GM12878 (cell line): ENCODE data around the gene TRAP1. TPM values are rescaled to one million over a fixed set of nuclear protein-coding genes. Genes with fewer than 3 reads are reported as not detected.

Source experiments
- ATAC-seq: fragments of 200-7000 bp; cut with Tn5 transposase; 3 replicates; pipeline ENCODE4 v1.9.1; 2020; ENCODE audit warnings: mild to moderate bottlenecking, moderate library complexity
- BruUV-seq: library from RNA; stranded (reverse); fragments of 400-500 nt; replicated peaks from 2 replicates; lab custom pipeline; 2021; lab: Mats Ljungman, UMichigan
- CTCF ChIA-PET: fragments of 300-600 bp; sonication (Branson Sonifier 250); formaldehyde crosslinking; extraction: SDS; loops from one replicate; lab custom pipeline; 2021; ENCODE audit warnings: inconsistent platforms; lab: Yijun Ruan, JAX
- POLR2A ChIA-PET: fragments of 350-600 bp; formaldehyde crosslinking; extraction: SDS; loops from one replicate; lab custom pipeline; 2021; ENCODE audit warnings: inconsistent platforms; lab: Charles Lee
- RAD21 ChIA-PET: fragments of 300-600 bp; sonication (Branson Sonifier 250); formaldehyde crosslinking; loops from one replicate; lab custom pipeline; 2023; ENCODE audit warnings: antibody characterized with exemption; ENCODE audit not compliant: unreplicated experiment; lab: Charles Lee
- SMC1A ChIA-PET: fragments of 300-600 bp; sonication (Branson Sonifier 250); formaldehyde crosslinking; loops from one replicate; lab custom pipeline; 2023; ENCODE audit not compliant: unreplicated experiment, uncharacterized antibody; lab: Charles Lee
- DNase-seq: peaks from one replicate; pipeline ENCODE4 v3.0.0-alpha.2; 2011; ENCODE audit warnings: low read depth, low spot score
- FAIRE-seq: peaks from 3 replicates; lab custom pipeline; 2011; peaks lifted over from hg19 to GRCh38; lab: Jason Lieb, UNC
- H2AFZ ChIP-seq: 2 replicates; pipeline ENCODE4 v1.6.0; 2011; ENCODE audit warnings: low read depth, low read length, control low read depth; ENCODE audit not compliant: control insufficient read depth
- H3K27ac ChIP-seq: 2 replicates; pipeline ENCODE4 v1.5.1; 2011; ENCODE audit warnings: control low read depth; ENCODE audit not compliant: control insufficient read depth, insufficient read depth
- H3K27me3 ChIP-seq, 2 experiments: replicated peaks in 1 of 2; 2 replicates each; pipeline versions ENCODE4 v1.6.0 to v1.6.1; 2011; ENCODE audit warnings: low read length in 1 of 2; ENCODE audit not compliant: control insufficient read depth in 2 of 2, insufficient read depth in 2 of 2
- H3K36me3 ChIP-seq, 2 experiments: 2 replicates each; pipeline ENCODE4 v1.5.1; 2011; ENCODE audit warnings: low read length in 1 of 2; ENCODE audit not compliant: control insufficient read depth in 2 of 2, insufficient read depth in 2 of 2
- H3K4me1 ChIP-seq: 2 replicates; pipeline ENCODE4 v1.6.1; 2011; ENCODE audit warnings: mild to moderate bottlenecking, low read length, moderate library complexity, mixed read lengths; ENCODE audit not compliant: control insufficient read depth, insufficient read depth
- H3K4me2 ChIP-seq: 2 replicates; pipeline ENCODE4 v1.6.0; 2011; ENCODE audit warnings: control low read depth; ENCODE audit not compliant: control insufficient read depth, insufficient read depth
- H3K4me3 ChIP-seq: fragments of 200-600 bp; sonication (generic); 2 replicates; pipeline ENCODE4 v1.5.1; 2016
- H3K79me2 ChIP-seq: 2 replicates; pipeline ENCODE4 v1.6.0; 2011; ENCODE audit warnings: low read length; ENCODE audit not compliant: control insufficient read depth, insufficient read depth
- H3K9ac ChIP-seq: 2 replicates; pipeline ENCODE4 v1.8.0; 2011; ENCODE audit warnings: low read length, control low read depth, mixed read lengths; ENCODE audit not compliant: control insufficient read depth, insufficient read depth
- H3K9me3 ChIP-seq: replicated peaks from 3 replicates; pipeline ENCODE4 v1.5.1; 2011; ENCODE audit warnings: mild to moderate bottlenecking, low read length; ENCODE audit not compliant: control insufficient read depth, insufficient read depth
- H4K20me1 ChIP-seq: 2 replicates; pipeline ENCODE4 v1.6.0; 2011; ENCODE audit not compliant: control insufficient read depth, insufficient read depth
- BMI1 ChIP-seq: fragments of 450-650 bp; IDR thresholded peaks from 2 replicates; pipeline ENCODE4 v1.6.1; 2016; ENCODE audit warnings: mild to moderate bottlenecking, moderate library complexity, borderline replicate concordance
- CBX5 ChIP-seq: sonication (generic); IDR thresholded peaks from 2 replicates; pipeline ENCODE4 v1.6.1; 2016; ENCODE audit warnings: low read depth, moderate library complexity, mild to moderate bottlenecking, inconsistent platforms
- CHD1 ChIP-seq: IDR thresholded peaks from 2 replicates; pipeline ENCODE4 v1.6.1; 2012; ENCODE audit warnings: low read depth, low read length, improper control_type of control experiment
- IKZF1 ChIP-seq: fragments of 450-650 bp; conservative IDR thresholded peaks from 2 replicates; pipeline ENCODE4 v1.6.1; 2017; ENCODE audit warnings: antibody characterized with exemption, mild to moderate bottlenecking
- MTA2 ChIP-seq: fragments of 450-650 bp; IDR thresholded peaks from 2 replicates; pipeline ENCODE4 v1.6.1; 2016; ENCODE audit warnings: low read depth, mild to moderate bottlenecking, moderate library complexity
- RAD21 ChIP-seq: IDR thresholded peaks from 2 replicates; pipeline ENCODE4 v1.6.1; 2011; ENCODE audit warnings: mild to moderate bottlenecking, low read depth, low read length, moderate library complexity; ENCODE audit not compliant: insufficient read depth
- TBL1XR1 ChIP-seq: IDR thresholded peaks from 2 replicates; pipeline ENCODE4 v1.6.1; 2012; ENCODE audit warnings: low read depth, low read length, improper control_type of control experiment
- TCF3 ChIP-seq: IDR thresholded peaks from 2 replicates; pipeline ENCODE4 v1.6.1; 2012; ENCODE audit warnings: low read depth, mild to moderate bottlenecking, low read length, borderline replicate concordance; ENCODE audit not compliant: insufficient read depth
- ZNF217 ChIP-seq: fragments of 450-650 bp; IDR thresholded peaks from 2 replicates; pipeline ENCODE4 v1.6.1; 2017; ENCODE audit warnings: antibody characterized with exemption, mild to moderate bottlenecking
- ZZZ3 ChIP-seq: IDR thresholded peaks from 2 replicates; pipeline ENCODE4 v1.6.1; 2011; ENCODE audit warnings: low read depth; ENCODE audit not compliant: control insufficient read depth, insufficient read length
- WGBS: methylation state at CpG from one replicate; pipeline ENCODE4 v1.1.6; 2016; ENCODE audit warnings: low lambda C conversion rate; ENCODE audit not compliant: insufficient replicate concordance, insufficient coverage; ENCODE audit errors: missing lambda C conversion rate; 5-methylcytosine and 5-hydroxymethylcytosine counted together
- in situ Hi-C: fragments of 300-500 bp; cut with MboI; formaldehyde crosslinking; loops from 9 replicates; pipeline ENCODE4 v1.14.3; 2018; ENCODE audit warnings: mixed read lengths
- intact Hi-C: fragments of 100-400 bp; cut with micrococcal nuclease; formaldehyde crosslinking; loops from one replicate; pipeline ENCODE4 v1.14.2; 2022; ENCODE audit not compliant: unreplicated experiment
- polyA plus RNA-seq, 11 experiments: library from polyadenylated mRNA; depleted of rRNA in 4 of 11; unstranded in 6 of 11; stranded (reverse) in 5 of 11; fragments of >200 nt; fragmentation: Nextera tagmentation in 4 of 11; fragmentation: Illumina TruSeq in 1 of 11; extraction: Ambion mirVana in 4 of 11; extraction: Trizol in 1 of 11; gene quantifications; 1 replicate in 1 of 11; 2 replicates in 10 of 11; pipeline versions ENCODE4 v1.2.1 to v1.2.3, GENCODE V29; 2011 to 2016; ENCODE audit warnings: inconsistent platforms in 2 of 11, missing spikeins in 2 of 11, low read depth in 1 of 11
- total RNA-seq, 4 experiments: library from RNA; depleted of rRNA in 3 of 4; stranded (reverse); fragments of >200 nt in 3 of 4; fragmentation: Illumina TruSeq in 1 of 4; extraction: Trizol in 1 of 4; gene quantifications; 2 replicates each; pipeline versions ENCODE4 v1.2.1 to v1.2.3, GENCODE V29; 2013 to 2021
- TF ChIP-seq, protein P1 (sequence below): fragments of 450-650 bp; IDR thresholded peaks from 2 replicates; pipeline ENCODE4 v1.6.1; 2017; ENCODE audit warnings: mild to moderate bottlenecking, moderate library complexity

TRAP1 gene
- total and polyA plus RNA-seq, 10 of the 15 experiments (the other 5 are each of a cell fraction or from before 2014, with no cell fraction given): 16.3 to 442 (median 241) TPM

DNA sequence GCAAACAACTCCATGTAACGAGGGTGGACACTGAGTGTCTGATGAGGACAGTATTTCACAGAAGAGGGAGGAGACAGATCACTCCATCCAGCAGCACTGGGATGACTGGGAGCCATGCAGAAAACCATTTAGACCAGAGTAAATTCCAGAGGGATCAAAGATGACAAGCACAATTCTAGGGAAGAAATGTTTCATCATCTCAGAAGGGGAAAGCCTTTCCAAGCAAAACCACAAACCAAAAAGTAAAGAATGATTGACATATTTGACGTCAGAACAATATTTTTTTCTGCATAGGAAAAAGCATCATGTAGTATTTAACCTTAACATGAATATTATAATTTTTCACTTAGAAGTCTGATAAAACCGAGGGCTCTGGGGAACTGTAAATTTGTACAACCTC is 58.1 kb downstream of the TRAP1 start:
- no peak for TF ChIP-seq TCF3
- TF ChIP-seq ZZZ3: no peak
- TF ChIP-seq RAD21: no peak
- no peak for TF ChIP-seq ZNF217
- TF ChIP-seq, all 136 proteins: peak for 0
- peaks cover 43 to 49% of the 10 kb centered on the region in 2 experiments for H3K36me3 ChIP-seq
- FAIRE-seq (no peak), ATAC-seq (no peak), DNase-seq (no peak)
- no peak overlapping the region for H2AFZ ChIP-seq
- ChIA-PET RAD21 (no interaction called here), POLR2A (no interaction called here), CTCF (no interaction called here), SMC1A (no interaction called here)
- H3K4me1 ChIP-seq: no peaks in the 10 kb centered on the region
- H3K4me3 ChIP-seq: no peak overlapping the region
- no peaks in the 10 kb centered on the region for H3K79me2 ChIP-seq
- no peaks in the 10 kb centered on the region for H4K20me1 ChIP-seq
- 95% methylated on average over 3 of the region's 3 CpGs for WGBS
- H3K27ac ChIP-seq: no peak overlapping the region
- H3K27me3 ChIP-seq: no peaks in the 10 kb centered on the region
- H3K4me2 ChIP-seq: no peak overlapping the region
- BruUV-seq: no TSS peak
- in situ Hi-C loops (no loop called here), intact Hi-C loops (no loop called here)
- H3K9ac ChIP-seq: no peak overlapping the region
- H3K9me3 ChIP-seq: no peaks in the 10 kb centered on the region

DNA sequence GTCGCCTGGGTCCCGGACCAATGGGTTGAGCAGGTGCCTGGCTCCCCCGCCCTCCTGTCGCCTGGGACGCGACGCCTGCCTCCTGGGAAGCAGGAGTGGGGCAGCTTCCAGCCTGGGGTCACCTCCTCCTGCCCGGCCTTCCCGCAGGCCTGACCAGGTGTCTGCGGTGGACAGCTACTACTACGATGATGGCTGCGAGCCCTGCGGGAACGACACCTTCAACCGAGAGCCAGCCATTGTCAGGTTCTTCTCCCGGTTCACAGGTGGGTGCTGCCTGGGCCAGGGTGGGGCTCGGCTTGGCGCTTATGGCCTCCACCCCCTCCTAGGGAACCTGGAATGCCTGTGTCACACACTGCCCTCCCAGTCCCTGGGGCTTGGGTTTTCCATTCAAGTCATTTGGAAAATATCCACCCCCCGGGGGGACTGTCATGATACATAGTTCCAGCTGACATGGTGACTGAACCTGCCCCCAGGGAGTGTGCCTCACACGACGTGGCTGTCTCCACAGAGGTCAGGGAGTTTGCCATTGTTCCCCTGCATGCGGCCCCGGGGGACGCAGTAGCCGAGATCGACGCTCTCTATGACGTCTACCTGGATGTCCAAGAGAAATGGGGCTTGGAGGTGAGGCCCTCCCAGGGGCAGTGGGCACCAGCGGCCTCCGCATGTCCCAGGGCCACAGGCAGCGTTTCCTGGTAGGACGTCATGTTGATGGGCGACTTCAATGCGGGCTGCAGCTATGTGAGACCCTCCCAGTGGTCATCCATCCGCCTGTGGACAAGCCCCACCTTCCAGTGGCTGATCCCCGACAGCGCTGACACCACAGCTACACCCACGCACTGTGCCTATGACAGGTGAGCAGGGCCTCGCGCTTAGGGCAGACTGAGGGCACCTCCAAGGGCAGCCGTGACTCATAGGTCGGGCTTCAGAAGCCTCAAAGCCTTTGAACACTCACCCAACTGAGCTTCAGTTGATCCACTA is 60.5 kb downstream of the TRAP1 start:
- CTCF ChIA-PET: interaction anchor here (0.9 kb wide), 1 partner anchor 222 kb away, joined by 3 read pairs; no protein-coding TSS in a partner anchor
- TF ChIP-seq ZNF217 (no peak), TBL1XR1 (no peak), MTA2 (no peak), BMI1 (no peak), CHD1 (no peak), IKZF1 (no peak), CBX5 (no peak)
- TF ChIP-seq, protein P1, sequence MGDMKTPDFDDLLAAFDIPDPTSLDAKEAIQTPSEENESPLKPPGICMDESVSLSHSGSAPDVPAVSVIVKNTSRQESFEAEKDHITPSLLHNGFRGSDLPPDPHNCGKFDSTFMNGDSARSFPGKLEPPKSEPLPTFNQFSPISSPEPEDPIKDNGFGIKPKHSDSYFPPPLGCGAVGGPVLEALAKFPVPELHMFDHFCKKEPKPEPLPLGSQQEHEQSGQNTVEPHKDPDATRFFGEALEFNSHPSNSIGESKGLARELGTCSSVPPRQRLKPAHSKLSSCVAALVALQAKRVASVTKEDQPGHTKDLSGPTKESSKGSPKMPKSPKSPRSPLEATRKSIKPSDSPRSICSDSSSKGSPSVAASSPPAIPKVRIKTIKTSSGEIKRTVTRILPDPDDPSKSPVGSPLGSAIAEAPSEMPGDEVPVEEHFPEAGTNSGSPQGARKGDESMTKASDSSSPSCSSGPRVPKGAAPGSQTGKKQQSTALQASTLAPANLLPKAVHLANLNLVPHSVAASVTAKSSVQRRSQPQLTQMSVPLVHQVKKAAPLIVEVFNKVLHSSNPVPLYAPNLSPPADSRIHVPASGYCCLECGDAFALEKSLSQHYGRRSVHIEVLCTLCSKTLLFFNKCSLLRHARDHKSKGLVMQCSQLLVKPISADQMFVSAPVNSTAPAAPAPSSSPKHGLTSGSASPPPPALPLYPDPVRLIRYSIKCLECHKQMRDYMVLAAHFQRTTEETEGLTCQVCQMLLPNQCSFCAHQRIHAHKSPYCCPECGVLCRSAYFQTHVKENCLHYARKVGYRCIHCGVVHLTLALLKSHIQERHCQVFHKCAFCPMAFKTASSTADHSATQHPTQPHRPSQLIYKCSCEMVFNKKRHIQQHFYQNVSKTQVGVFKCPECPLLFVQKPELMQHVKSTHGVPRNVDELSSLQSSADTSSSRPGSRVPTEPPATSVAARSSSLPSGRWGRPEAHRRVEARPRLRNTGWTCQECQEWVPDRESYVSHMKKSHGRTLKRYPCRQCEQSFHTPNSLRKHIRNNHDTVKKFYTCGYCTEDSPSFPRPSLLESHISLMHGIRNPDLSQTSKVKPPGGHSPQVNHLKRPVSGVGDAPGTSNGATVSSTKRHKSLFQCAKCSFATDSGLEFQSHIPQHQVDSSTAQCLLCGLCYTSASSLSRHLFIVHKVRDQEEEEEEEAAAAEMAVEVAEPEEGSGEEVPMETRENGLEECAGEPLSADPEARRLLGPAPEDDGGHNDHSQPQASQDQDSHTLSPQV: no peak

More for the DNA sequence above, 60.5 kb downstream of the TRAP1 start:
- no peaks in the 10 kb centered on the region for H3K9me3 ChIP-seq
- H3K27me3 ChIP-seq: no peaks in the 10 kb centered on the region
- no TSS peak for BruUV-seq
- H3K36me3 ChIP-seq: peaks cover 39% of the 10 kb centered on the region in 2 experiments
- H3K4me2 ChIP-seq: no peak overlapping the region
- RAD21 ChIA-PET: no interaction called here
- ATAC-seq: no peak
- no peak overlapping the region for H3K27ac ChIP-seq
- no peaks in the 10 kb centered on the region for H3K79me2 ChIP-seq
- WGBS: 86% methylated on average over 39 of the region's 42 CpGs
- intact Hi-C loops: no loop called here
- no peak for FAIRE-seq
- H3K4me1 ChIP-seq: no peaks in the 10 kb centered on the region
- SMC1A ChIA-PET: no interaction called here
- H3K4me3 ChIP-seq: no peak overlapping the region
- in situ Hi-C loops: no loop called here
- H3K9ac ChIP-seq: no peak overlapping the region
- H2AFZ ChIP-seq: no peak overlapping the region
- DNase-seq: no peak
- H4K20me1 ChIP-seq: no peaks in the 10 kb centered on the region
- POLR2A ChIA-PET: no interaction called here
